Measurements from ENCODE around the gene HYAL4.

DNA sequence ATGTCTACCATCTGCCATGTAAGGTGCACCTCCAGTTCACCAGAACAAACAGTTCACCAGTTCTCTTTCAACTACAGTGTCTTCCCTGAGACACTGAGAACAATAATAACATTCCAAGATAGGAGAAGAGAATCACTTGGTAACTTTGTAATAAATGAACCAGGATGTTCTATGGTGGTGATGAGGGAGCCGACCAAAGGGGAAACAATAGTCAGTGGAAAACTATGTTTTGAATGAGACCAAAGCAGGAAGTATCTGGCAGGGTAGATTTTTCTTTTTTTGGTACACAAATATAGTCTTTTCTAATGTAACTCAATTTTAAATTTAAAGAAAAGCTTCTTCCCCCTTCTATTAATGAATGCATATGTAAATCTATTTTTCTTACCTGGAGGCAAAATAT lies 20.0 kb downstream of the HYAL4 start:
- TF ChIP-seq ELF4 (IDR thresholded peaks at IDR 0.05): no peak
- no peak for TF ChIP-seq TARDBP (IDR thresholded peaks at IDR 0.05)
- TF ChIP-seq BHLHE40 (IDR thresholded peaks at IDR 0.05; ENCODE audit: borderline replicate concordance): no peak

Measured in HEK293T (cell line).